IPS-18c (cell line): Measurements from ENCODE around the gene LRRC30.
"Not testable (repeated sequence)": the region's sequence is repeated elsewhere in the genome, so short reads cannot be mapped to it uniquely, and the experiment has no call there.

Experiments used
- H3K4me3 ChIP-seq: 2 replicates; pipeline ENCODE4 v1.7.0; 2013; ENCODE audit warnings: low read depth, mild to moderate bottlenecking, low read length, moderate library complexity; ENCODE audit not compliant: insufficient read depth
- H3K9me3 ChIP-seq: one replicate; pipeline ENCODE4 v1.6.1; 2013; ENCODE audit warnings: mild to moderate bottlenecking, low read length, moderate library complexity; ENCODE audit not compliant: control insufficient read depth, insufficient read depth

Gene LRRC30

GRCh38 chr18:7230626-7231349 is at the start of gene LRRC30:
Gene LRRC30, plus strand, starts transcription at chr18:7231089. Its CDS starts 50 bp downstream, at chr18:7231139.
- H3K9me3 ChIP-seq: no peaks in the 10 kb centered on the region
- H3K4me3 ChIP-seq: no peak within 1 kb of the TSS

- Histone ChIP-seq H3K4me3 (no peak overlapping the region), H3K9me3 (no peaks in the 10 kb centered on the region)
Observed at GRCh38 chr18:7185701-7186100, 45.2 kb upstream of the LRRC30 start.

- no peaks in the 10 kb centered on the region for H3K9me3 ChIP-seq
- no peak overlapping the region for H3K4me3 ChIP-seq
Observed at GRCh38 chr18:7190547-7191156, 40.2 kb upstream of the LRRC30 start.

- Histone ChIP-seq H3K4me3 (no peak overlapping the region), H3K9me3 (no peaks in the 10 kb centered on the region)
Observed at GRCh38 chr18:7191736-7192135, 39.2 kb upstream of the LRRC30 start.

GRCh38 chr18:7195266-7195665 is 35.6 kb upstream of the LRRC30 start:
- no peaks in the 10 kb centered on the region for H3K9me3 ChIP-seq
- no peak overlapping the region for H3K4me3 ChIP-seq

- no peak overlapping the region for H3K4me3 ChIP-seq
- H3K9me3 ChIP-seq: no peaks in the 10 kb centered on the region
Observed at GRCh38 chr18:7196421-7196820, 34.5 kb upstream of the LRRC30 start.

GRCh38 chr18:7197854-7198253 is 33.0 kb upstream of the LRRC30 start:
- Histone ChIP-seq H3K9me3 (no peaks in the 10 kb centered on the region), H3K4me3 (no peak overlapping the region)

GRCh38 chr18:7198326-7198725 is 32.6 kb upstream of the LRRC30 start:
- Histone ChIP-seq H3K4me3 (no peak overlapping the region), H3K9me3 (no peaks in the 10 kb centered on the region)

GRCh38 chr18:7201096-7201495 is 29.8 kb upstream of the LRRC30 start:
- Histone ChIP-seq H3K9me3 (no peaks in the 10 kb centered on the region), H3K4me3 (no peak overlapping the region)

GRCh38 chr18:7202169-7202568 is 28.7 kb upstream of the LRRC30 start:
- Histone ChIP-seq H3K4me3 (no peak overlapping the region), H3K9me3 (no peaks in the 10 kb centered on the region)

- not testable (repeated sequence) for H3K4me3 ChIP-seq, H3K9me3 ChIP-seq
Observed at GRCh38 chr18:7203601-7204000, 27.3 kb upstream of the LRRC30 start.

GRCh38 chr18:7205346-7205745 is 25.5 kb upstream of the LRRC30 start:
- no peaks in the 10 kb centered on the region for H3K9me3 ChIP-seq
- no peak overlapping the region for H3K4me3 ChIP-seq

GRCh38 chr18:7206217-7206616 is 24.7 kb upstream of the LRRC30 start:
- Histone ChIP-seq H3K4me3 (no peak overlapping the region), H3K9me3 (no peaks in the 10 kb centered on the region)

- Histone ChIP-seq H3K4me3 (no peak overlapping the region), H3K9me3 (no peaks in the 10 kb centered on the region)
Observed at GRCh38 chr18:7207366-7207915, 23.4 kb upstream of the LRRC30 start.

GRCh38 chr18:7221424-7222155 is 9.3 kb upstream of the LRRC30 start:
- H3K9me3 ChIP-seq: no peaks in the 10 kb centered on the region
- no peak overlapping the region for H3K4me3 ChIP-seq

- Histone ChIP-seq H3K9me3 (no peaks in the 10 kb centered on the region), H3K4me3 (no peak overlapping the region; the same call in 1 of the 2 replicates)
Observed at GRCh38 chr18:7224198-7224597, 6.7 kb upstream of the LRRC30 start.

- H3K9me3 ChIP-seq: no peaks in the 10 kb centered on the region
- H3K4me3 ChIP-seq: no peak overlapping the region
Observed at GRCh38 chr18:7232218-7232617, 1.3 kb downstream of the LRRC30 start.
